ENCODE data around the gene NOD1.

DNA sequence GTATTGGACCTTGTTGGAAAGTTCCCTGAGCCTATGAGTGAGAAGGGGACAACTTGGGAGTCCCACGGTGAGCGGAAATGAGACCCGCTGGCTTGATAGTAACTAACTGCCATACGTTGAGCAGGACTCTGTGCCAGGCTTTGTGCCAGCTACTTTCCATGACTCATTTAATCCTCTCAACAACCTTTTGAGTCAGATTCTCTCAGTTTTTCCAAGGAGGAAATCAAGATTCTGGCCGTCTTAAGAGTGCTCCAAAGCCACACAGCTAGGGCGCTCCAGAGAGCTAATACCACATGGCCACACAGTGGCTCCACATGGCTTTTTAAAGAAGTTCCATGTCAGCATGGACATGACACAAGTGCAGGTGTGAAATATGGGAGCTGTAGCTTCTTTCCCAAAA, 55.7 kb downstream of the NOD1 start:
- TF ChIP-seq CTCF (IDR thresholded peaks at IDR 0.05) = no peak
- no peak for TF ChIP-seq POLR2A (IDR thresholded peaks at IDR 0.05)
